Stimulated activated CD4-positive, alpha-beta T cell treated with anti-CD3 and anti-CD28 coated beads, TNF-alpha, amount 100 ng/mL, for 1 hour (primary cell): ENCODE data around the gene RBFOX1.
"Not testable (repeated sequence)": the region's sequence is repeated elsewhere in the genome, so short reads cannot be mapped to it uniquely, and the experiment has no call there.

Experiments used
- DNase-seq, 3 donors: peaks; one replicate each; pipeline ENCODE4 v3.0.0-alpha.2; 2020; ENCODE audit warnings: low read depth in 3 of 3, low spot score in 1 of 3

The RBFOX1 gene

GRCh38 chr16:7456211-7456610 is 123.6 kb downstream of the RBFOX1 start:
- no peak for DNase-seq

GRCh38 chr16:7458144-7458543 is 125.5 kb downstream of the RBFOX1 start:
- DNase-seq = no peak

GRCh38 chr16:7470344-7470743 is 137.7 kb downstream of the RBFOX1 start:
- no peak for DNase-seq

GRCh38 chr16:7471268-7471667 is 138.6 kb downstream of the RBFOX1 start:
- DNase-seq = no peak

GRCh38 chr16:7482032-7482431 is 149.4 kb downstream of the RBFOX1 start:
- DNase-seq = no peak

GRCh38 chr16:7482596-7483290 is 150.1 kb downstream of the RBFOX1 start:
- DNase-seq = no peak

GRCh38 chr16:7487574-7488323 is 155.1 kb downstream of the RBFOX1 start:
- DNase-seq = no peak

GRCh38 chr16:7492122-7492521 is 159.5 kb downstream of the RBFOX1 start:
- DNase-seq = no peak

- DNase-seq = no peak
Measured at GRCh38 chr16:7493133-7493532, 160.5 kb downstream of the RBFOX1 start.

- no peak for DNase-seq
Measured at GRCh38 chr16:7497691-7498090, 165.0 kb downstream of the RBFOX1 start.

- no peak for DNase-seq
Measured at GRCh38 chr16:7501868-7502267, 169.2 kb downstream of the RBFOX1 start.

- not testable (repeated sequence) for DNase-seq
Measured at GRCh38 chr16:7502591-7503157, 170.0 kb downstream of the RBFOX1 start.

- DNase-seq = no peak
Measured at GRCh38 chr16:7503666-7504065, 171.0 kb downstream of the RBFOX1 start.

- no peak for DNase-seq
Measured at GRCh38 chr16:7504844-7505243, 172.2 kb downstream of the RBFOX1 start.

- no peak for DNase-seq
Measured at GRCh38 chr16:7505495-7505894, 172.8 kb downstream of the RBFOX1 start.

- no peak for DNase-seq
Measured at GRCh38 chr16:7506363-7506762, 173.7 kb downstream of the RBFOX1 start.

GRCh38 chr16:7508656-7509055 is 176.0 kb downstream of the RBFOX1 start:
- no peak for DNase-seq

GRCh38 chr16:7509963-7510601 is 177.4 kb downstream of the RBFOX1 start:
- DNase-seq = no peak

- DNase-seq = no peak
Measured at GRCh38 chr16:7511549-7512260, 179.1 kb downstream of the RBFOX1 start.

- no peak for DNase-seq
Measured at GRCh38 chr16:7512503-7512902, 179.9 kb downstream of the RBFOX1 start.

- no peak for DNase-seq
Measured at GRCh38 chr16:7513429-7513828, 180.8 kb downstream of the RBFOX1 start.
